NCI-H748 (cell line): ENCODE results near the gene FBH1.
"Not testable (repeated sequence)": the region's sequence is repeated elsewhere in the genome, so short reads cannot be mapped to it uniquely, and the experiment has no call there.

Experiments
- DNase-seq: peaks from one replicate; lab custom pipeline; 2025; ENCODE audit not compliant: unreplicated experiment; lab: John Stamatoyannopoulos, UW

FBH1 gene

DNA sequence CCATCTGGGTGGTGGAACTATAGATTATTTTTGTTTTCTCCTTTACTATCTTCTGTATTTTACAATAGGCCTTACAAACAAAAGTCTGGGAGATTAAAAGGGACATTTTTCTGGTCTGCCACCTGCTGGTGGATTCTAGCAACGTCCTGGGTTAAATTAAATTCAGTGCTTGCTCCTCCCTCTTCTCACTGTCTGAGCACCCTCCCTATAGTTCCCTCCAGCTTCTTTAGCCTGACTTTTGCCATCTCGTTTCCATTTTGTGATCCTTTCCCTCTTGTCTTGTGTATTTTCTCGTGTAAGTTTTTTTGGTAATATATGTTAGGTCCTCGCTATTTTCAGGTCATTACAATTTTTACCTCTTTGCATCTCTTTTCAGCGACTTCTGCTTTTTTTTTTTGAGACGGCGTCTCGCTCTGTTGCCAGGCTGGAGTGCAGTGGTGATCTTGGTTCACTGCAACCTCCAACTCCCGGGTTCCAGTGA is 16.5 kb upstream of the FBH1 start:
- peak; percentile 35 for DNase-seq

DNA sequence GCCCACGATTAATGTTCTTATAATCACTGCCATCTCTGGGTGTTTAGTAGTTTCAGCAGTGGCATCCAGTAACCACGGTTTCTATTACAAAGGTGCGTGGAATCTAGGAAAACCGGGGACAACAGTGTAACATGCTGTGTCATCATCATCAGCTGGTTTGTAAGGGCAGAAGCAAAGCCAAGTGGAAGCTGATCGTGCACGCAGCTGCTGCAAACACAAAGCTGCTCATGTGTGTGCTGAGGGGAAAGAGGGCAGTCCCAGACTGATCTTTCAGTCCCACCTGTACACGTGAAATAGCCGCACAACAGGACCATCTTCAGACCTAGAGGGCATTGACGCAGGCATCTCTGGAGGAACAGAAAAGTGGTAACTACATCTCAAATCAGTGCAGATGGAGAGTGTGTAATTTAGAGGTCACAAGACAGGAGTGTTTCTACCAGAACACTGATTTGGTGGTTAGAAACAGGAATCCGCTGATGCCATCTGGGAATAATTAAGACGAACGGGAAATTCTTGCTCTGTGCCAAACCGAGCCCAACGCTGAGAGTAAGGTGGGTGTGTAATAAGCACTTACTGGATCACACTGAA is 13.8 kb upstream of the FBH1 start:
- no peak for DNase-seq

DNA sequence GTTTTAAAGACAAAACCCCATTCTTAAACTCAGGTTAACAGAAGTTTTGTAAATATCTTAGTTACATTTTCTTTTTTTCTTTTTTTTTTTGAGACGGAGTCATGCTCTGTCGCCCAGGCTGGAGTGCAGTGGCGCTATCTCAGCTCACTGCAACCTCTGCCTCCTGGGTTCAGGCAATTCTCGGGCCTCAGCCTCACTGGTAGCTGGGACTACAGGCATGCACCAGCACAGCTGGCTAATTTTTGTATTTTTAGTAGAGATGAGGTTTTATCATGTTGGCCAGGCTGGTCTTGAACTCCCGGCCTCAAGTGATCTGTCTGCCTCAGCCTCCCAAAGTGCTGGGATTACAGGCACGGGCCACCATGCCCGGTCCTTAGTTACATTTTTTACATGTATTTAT is 13.0 kb upstream of the FBH1 start:
- DNase-seq: not testable (repeated sequence)

DNA sequence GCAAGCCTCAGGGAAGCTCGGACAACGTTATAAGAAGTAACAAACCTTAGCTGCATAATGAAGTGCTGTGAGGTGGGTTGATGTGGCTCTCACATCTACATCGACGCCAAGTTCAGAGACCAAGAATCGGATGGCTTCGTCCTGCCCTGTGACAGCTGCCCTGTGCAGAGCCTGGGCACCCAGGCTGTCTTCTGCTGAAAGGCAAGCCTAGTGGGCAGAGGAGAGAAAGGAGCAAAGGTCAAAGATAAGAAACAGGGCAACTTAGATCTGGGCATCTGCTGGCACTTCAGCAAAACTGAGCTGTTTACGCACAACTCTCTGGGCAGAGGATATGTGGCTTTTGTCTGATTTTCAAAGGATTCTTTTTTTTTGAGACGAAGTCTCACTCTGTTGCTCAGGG is 7.1 kb upstream of the FBH1 start:
- no peak for DNase-seq

DNA sequence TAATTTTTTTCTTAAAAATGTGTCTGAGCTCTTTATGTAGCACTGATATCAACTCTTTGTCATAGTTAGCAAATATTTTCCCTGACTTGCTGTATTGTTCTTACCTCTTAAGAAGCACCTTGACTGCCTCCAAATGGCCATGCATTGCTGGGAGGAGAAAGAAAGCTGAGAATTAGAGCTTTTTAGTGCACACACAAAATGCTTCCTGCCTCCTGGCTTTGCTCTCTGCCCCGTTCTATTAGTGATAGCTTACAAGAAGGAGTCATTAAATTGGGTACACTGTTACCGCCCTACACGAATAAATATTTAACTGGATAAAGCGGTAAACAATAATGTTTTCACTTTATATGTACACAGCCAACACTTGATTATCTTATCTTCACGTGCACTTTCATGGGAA is 4.4 kb upstream of the FBH1 start:
- no peak for DNase-seq

DNA sequence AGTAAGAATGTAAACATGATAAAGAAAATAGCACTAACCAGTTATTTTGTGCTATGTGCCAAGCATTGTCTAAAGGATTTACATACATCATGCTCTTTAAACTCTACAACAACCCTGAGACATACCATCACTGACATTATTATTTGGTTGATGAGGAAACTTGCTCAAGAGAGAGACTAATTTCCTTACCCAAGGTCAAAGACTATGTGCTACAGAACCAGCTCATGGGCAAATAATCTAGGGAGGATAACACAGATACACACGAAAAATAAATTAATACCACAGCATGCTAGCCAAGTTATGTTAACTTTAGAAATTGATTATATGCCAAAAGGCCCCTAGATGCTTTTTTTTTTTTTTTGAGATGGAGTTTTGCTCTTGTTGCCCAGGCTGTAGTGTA is 3.0 kb upstream of the FBH1 start:
- no peak for DNase-seq

DNA sequence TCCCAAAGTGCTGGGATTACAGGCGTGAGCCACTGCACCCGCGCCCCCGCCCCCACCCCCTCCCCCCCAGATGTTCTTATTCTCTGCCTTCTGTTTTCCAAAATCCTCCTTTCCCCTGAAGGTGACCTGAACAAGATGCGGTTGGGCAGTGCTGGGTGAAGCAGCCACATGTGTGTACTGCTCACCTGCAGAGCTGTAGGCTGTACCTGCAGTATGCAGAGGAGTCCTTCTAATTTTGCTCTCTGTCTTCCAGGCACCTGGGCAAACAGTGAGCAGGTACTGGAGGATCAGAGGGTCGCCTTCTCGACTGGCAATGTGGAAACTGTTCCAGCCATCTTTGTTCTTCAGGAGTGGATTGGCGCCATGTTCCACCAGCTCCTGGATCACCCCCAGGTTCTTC is 2.4 kb upstream of the FBH1 start:
- DNase-seq: no peak

DNA sequence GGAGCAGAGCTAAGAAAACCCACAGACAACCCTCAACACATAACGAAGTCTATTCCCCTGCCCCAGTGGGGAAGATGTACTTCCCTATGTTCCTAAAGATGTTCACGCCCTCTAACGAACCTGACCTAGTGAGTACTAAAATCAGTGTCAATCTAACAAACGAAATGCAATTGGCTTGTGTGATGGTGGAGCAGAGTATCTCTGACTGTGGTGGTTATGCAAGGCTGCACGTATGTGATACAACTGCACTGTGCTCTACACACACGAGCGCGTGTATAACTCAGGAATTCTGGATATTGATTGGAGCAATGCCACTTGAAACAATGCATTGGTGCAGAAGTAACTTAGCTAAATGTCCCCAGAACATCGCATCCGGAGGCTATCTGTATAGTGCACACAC is 1.7 kb upstream of the FBH1 start:
- DNase-seq: no peak

DNA sequence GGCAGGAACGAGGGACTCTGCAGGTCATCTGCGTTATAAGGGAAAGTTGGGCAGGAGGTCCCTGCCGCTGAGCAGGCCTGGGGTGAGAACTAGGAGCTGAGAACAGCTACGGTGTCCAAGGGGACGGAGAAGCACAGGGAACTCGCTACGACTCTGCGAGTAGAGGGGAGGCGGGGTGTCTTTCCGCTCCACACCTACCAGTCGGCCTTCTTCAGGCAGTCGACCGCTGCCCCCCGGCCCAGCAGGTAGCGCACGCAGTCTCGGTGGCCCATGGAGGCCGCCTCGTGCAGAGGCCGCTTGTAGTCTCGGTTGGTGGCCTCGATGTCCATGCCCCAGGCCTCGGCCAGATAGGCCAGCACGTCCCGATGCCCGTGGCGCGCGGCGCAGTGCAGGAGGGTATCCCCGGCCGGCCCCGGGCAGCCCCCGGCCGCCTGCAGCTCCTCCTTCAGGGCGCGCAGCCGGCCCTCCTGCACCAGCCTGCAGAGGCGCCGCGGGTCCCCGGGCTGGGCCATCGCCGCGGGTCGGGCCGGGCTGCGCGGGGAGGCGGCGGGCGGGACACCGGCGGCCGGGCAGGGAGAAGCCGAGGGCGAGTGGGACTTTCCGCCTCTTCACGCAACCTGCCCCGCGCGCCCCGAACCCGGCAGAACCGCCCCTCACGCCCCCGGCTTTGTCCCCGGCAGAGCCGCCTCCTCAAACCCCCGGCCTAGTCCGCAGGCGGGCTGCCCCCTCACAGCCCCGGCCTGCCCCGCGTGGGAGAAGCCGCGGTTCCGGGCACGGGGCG is 1.0 kb upstream of the FBH1 start:
- DNase-seq: peak; percentile 69

DNA sequence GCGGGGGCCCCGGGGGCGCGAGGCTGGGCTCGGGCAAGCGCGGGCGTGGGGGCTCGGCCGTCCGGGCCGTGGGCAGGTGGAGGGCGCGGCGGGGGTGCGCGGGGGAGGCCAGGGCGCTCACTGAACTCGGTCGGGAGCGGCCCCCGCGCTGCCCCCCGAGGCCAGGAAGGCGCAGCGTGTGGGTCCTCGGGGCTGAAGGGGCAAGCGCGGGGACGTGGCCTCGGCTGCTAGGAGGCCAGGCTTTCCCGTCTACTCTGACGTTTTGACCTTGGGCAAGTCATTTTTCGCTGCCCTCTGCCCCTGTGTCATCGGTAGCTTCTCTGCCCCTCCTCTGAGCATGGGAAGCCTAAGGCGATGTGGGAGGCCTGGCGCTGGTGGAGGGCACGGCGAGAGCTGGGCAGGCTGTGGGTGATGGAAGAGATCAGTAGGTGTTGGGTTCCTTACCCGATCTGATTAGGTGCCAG is 441 bp downstream of the FBH1 start:
- peak; percentile 24 for DNase-seq

DNA sequence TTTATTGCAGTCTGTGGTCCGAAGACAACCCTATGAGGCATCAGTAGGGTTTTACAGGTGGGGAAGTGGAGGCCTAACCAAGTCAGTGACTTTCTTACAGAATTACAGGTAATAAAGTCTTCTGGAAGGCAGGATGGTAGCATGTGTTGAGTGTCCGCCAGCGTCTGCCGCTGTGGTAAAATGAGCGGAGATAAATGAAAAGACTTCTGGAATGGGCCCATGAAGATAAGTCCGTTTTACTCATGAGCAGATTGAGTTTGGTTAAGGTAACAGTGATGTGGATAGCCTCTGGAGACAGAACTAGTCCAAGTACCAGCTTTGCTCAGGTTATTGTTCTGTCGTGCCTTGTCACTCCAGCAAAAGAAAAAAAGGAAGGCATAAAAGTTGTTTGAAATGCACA is 966 bp downstream of the FBH1 start:
- no peak for DNase-seq

DNA sequence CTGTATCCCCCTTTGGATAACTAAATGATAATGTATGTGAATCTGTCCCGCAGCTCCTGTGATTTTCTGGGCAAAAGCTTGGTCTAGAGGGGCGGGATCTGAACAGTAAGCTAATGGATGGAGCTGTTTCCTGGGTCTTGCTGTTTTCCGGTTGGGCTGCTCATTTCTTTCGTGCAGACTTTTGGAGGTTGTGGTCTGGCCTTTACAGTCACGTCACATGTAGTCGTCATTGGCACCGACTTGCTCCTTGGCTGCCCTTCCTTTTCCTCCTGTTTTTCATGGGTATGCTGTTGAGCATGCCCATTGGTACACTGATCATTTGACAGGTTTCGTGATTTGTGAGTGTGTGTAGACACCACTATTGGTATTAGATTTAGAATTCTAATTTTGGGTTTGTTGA is 2.0 kb downstream of the FBH1 start:
- no peak for DNase-seq

DNA sequence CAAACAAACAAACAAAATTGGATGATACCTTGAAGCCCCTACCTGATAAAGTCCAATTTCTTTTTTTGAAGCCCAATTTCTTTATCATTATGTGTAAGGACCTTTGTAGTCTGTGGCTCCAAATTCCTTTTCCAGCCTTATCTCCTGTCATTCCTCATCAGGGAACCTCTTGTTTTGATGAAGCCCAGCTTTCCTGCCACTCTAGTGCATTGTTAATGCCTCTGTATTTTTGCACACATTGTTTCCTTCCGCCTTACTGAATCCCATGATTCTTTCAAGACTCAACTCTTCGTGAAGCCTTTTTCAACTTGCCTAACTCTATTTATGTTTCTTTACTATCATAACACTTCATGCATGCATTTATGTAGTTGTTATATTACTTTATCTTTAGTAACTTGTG is 3.3 kb downstream of the FBH1 start:
- no peak for DNase-seq

DNA sequence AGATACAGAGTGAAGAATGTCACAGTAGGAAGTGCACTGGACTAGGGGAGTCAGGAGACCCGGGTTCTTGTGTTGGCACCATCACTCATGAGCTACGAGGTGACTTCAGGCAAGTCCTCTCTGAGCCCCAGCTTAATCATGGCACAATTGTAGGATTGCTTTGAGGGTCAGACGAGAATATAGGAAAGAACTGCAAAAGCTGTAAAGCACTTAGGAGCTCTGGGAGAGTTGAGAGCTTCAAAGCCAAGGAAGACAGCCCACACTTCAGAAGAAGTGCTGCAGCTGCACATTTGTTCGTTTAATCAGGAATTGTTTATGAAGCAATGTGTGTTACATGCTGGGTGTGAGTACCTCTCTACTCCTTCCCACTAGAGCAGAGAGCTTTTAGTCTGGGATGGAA is 4.4 kb downstream of the FBH1 start:
- no peak for DNase-seq

DNA sequence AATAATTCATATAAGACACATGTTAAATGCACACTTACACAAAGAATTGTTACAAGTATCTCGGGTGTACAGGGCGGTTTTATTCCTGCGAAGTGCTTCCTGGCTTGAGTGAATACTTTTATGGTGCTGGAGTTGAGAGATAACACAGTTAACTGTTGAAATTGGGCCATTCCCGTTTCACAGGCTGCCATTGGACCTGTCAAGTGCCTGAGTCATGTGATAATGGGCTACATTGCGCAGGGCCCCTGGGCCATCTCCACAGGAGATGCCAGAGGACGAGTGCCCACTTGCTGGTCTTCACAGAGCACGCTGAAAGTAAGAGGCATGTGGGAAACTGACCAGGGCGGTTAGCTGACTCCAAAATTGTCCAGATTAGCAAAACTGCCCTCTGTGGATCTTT is 4.8 kb downstream of the FBH1 start:
- DNase-seq: no peak

DNA sequence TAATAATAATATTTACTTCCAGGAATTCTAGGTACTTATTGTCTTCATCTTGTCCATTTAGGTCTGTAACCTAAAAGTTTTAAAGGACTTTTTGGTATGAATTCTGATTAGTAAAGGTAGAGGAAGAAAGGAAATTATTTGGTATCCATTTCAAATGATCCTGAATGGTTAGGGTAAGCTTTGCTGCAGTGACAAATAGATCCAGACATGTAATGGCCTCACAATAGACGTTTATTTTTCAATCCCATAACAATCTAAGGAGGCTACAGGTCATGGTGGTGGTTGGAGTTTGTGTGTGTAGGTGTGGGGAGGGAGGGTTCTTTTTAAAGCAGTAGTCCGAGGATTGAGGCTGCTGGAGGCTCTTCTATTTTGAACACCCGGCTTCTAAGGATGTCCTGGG is 5.3 kb downstream of the FBH1 start:
- DNase-seq: no peak

DNA sequence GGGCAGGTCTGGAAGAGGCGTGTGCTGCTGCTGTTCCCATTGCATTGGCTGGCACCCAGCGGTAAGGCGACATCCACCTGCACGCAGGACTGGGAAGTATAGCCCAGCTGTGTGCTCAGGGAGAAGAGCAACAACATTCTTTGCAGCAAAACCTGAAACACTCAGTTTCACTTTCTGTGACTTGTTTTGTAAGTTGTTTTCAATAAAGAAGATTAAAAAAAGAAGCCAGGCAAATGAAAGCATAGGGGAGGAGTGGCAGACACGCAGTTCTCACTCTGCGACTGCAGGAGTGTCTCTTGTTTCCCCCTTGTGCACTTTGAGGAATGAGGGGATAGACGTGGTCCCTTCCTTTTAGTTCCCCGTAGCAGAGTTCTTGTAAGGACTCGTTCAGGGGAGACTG is 5.8 kb downstream of the FBH1 start:
- no peak for DNase-seq

DNA sequence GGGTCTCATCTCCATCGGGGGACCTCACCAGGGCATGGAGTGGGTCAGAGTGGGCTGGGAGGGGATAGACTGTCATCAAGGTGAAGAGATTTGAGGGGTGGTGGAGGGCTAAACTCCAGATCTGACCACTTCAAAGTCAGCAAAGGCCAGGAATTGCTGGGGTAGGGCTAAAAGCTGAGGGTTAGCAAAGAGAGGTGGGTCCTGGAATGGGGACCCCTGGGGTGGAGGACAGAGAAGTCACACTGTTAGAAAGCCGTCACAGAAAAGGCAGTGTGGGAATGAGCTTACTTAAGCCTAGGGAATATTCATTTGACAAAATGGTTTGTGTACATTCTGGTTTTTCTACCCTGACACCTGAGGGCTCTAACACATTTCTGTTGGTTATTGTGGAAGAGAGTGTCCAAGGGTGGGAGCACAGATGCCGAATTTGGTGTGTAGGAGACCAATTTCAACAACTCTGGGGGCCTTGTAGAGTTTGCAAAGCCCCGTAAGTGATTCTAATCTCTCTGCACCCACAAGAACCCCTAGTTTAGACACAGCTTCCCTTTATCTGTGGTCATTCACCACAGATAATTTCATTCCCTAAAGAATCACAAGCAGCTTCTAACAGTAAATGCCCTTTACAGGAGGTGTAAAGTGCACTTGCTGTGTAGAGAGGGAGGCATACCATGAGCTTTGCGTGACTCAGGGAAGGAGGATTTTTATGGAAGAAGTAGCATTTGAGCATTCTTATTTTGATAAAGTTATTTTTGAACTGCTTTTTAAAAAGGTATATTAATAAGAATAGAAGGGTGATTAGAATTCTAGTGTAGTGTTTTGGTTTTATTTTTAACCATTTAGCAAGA is 6.4 kb downstream of the FBH1 start:
- no peak for DNase-seq

DNA sequence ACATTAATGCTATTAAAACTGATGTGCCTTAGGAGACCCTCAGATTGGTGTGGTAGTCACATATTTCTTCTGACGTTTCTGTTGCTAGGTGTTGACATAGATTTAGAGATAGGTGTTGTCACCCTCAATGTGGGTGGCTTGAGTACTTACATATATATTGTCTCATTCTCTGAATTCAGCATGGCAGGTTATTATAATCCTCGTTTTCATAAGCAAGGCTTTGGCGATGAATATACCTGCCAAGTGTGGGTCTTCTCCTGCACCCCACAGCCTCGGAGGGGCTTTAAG is 7.0 kb downstream of the FBH1 start:
- DNase-seq: no peak

DNA sequence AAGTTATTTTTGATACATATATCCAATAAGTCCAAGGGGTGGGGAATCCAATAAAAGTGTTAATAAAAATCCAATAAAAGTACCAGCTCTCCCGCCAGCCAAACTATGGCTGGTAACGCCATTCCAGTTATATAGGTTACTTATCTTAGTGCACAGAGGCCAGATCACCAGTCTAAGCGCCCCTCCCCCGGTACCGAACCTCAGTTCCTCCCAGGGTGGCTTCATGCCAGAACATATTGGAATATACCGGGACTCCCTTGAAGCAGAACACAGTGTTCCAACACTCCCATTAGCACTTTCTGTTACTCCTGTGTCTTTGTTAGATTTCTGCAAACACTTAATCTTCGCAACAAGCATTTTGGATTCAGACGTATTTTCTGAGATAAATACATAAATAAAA is 7.5 kb downstream of the FBH1 start:
- DNase-seq: no peak

DNA sequence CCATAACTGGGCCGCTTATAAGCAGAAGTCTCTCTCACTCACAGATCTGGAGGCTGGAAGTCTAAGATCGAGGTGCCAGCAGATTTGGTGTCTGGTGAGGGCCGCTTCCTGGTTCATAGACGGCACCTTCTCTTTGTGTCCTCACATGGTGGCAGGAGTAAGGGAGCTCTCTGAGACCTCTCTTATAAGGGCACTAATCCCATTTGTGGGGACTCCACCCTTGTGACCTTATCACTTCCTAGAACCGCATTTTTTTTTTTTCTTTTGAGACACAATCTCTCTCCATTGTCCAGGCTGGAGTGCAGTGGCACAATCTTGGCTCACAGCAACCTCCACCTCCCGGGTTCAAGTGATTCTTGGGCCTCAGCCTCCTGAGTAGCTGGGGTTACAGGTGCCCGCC is 8.1 kb downstream of the FBH1 start:
- no peak for DNase-seq

DNA sequence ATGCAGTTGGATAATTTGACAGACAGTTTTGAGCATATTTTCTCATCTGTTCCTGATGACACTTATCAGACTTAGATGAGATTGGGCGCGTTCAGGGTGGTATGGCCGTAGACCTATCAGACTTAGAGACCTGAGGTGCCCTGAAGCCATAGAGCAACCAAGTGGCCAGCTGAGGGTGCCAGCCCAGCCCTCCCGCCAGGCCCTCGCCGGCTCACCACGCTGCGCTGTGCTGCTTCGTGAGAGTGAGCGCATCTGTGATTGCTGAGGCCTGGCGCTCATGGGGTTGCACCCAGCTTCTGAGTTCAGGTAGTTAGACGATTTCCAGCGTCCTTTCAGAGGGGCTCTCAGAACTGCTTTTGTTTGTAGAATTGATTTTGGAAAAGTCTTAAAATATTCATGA is 10.2 kb downstream of the FBH1 start:
- DNase-seq: no peak
